Measurements from ENCODE around the gene TEX22. TPM values are rescaled to one million over a fixed set of nuclear protein-coding genes. Genes with fewer than 3 reads are reported as not detected.

TEX22 gene
- total RNA-seq, 1 donor from 2014 or later, result not detected

DNA sequence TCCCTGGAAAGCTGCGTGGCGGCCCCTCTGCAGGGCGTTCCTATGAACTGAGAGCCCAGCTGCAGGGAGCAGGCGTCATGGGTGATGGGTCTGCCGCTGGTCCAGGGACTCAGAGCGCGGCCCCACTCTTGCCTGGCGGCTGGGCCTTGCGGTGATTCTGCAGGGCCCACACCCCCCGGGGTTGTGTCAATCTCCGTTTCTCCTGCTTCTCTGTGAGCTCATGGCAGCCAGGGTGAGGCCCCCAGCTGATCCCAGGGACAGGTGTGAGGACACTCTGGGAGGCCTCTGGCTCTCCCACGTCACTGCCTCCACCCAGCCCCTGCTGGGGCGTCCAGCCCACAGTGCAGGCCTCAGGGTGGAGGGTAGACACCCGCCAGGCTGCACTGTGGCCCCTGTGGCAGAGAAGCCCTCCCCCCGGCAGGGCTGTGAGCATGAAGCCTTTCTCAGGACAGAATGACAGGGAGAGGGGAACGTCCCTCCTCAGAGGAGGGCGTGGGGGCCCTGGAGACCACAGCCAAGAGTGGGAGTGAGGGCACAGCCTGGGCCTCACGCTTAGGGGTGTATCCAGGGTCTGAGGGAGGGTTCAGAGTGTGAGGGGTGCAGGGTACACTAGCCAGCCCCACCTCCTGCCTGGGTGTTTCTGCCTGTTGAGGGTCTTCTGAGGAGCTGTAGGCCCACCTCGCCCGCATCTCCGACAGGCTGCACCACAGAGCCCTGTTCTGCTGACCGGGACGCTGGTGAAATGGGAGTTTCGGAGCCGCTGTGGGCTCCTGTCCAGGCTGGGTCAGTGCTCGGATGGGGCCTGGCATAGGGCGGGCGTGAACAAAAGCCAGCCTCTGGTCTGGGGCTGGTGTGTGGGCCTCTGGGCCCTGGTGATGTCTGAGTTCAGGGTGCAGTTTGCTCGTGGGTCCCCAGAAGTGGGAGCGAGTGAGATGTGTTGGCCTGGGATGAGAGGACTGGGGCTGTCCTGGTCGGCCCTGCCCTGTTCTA, 49.6 kb downstream of the TEX22 start:
- H3K4me2 ChIP-seq, result no peak overlapping the region
- no peaks in the 10 kb centered on the region for H3F3A ChIP-seq (ENCODE audit: low read depth)
- H3K4me3 ChIP-seq, result no peak overlapping the region
- H4K20me1 ChIP-seq (ENCODE audit: low read depth), result peaks cover 53% of the 10 kb centered on the region
- H3K79me2 ChIP-seq (ENCODE audit: low read depth), result peaks cover 16% of the 10 kb centered on the region
- H3K27ac ChIP-seq, result no peak overlapping the region
- no peak overlapping the region for H3K4me3 Mint-ChIP-seq
- H3K9ac ChIP-seq, result no peak overlapping the region
- H3K9me3 Mint-ChIP-seq, result no peaks in the 10 kb centered on the region
- peaks cover 2% of the 10 kb centered on the region for H3K27me3 Mint-ChIP-seq (ENCODE audit: insufficient read depth, low read depth)
- no peaks in the 10 kb centered on the region for H3K4me1 ChIP-seq
- no peak for TF ChIP-seq EZH2 (IDR thresholded peaks at IDR 0.05)
- TF ChIP-seq EZH2phosphoT487 (IDR thresholded peaks at IDR 0.05), result no peak
- TF ChIP-seq, protein P1, sequence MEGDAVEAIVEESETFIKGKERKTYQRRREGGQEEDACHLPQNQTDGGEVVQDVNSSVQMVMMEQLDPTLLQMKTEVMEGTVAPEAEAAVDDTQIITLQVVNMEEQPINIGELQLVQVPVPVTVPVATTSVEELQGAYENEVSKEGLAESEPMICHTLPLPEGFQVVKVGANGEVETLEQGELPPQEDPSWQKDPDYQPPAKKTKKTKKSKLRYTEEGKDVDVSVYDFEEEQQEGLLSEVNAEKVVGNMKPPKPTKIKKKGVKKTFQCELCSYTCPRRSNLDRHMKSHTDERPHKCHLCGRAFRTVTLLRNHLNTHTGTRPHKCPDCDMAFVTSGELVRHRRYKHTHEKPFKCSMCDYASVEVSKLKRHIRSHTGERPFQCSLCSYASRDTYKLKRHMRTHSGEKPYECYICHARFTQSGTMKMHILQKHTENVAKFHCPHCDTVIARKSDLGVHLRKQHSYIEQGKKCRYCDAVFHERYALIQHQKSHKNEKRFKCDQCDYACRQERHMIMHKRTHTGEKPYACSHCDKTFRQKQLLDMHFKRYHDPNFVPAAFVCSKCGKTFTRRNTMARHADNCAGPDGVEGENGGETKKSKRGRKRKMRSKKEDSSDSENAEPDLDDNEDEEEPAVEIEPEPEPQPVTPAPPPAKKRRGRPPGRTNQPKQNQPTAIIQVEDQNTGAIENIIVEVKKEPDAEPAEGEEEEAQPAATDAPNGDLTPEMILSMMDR (IDR thresholded peaks at IDR 0.05), result no peak
- H3K36me3 Mint-ChIP-seq, result peaks cover 4% of the 10 kb centered on the region
- H3K27me3 ChIP-seq, result no peaks in the 10 kb centered on the region
- no peak overlapping the region for H3K27ac Mint-ChIP-seq
- no peaks in the 10 kb centered on the region for H3K36me3 ChIP-seq
- DNase-seq (ENCODE audit: low spot score), result no peak
- no peaks in the 10 kb centered on the region for H3K4me1 Mint-ChIP-seq
- H3K9me3 ChIP-seq (ENCODE audit: low read depth), result no peaks in the 10 kb centered on the region
- no peak overlapping the region for H2AFZ ChIP-seq (replicated peaks)

DNA sequence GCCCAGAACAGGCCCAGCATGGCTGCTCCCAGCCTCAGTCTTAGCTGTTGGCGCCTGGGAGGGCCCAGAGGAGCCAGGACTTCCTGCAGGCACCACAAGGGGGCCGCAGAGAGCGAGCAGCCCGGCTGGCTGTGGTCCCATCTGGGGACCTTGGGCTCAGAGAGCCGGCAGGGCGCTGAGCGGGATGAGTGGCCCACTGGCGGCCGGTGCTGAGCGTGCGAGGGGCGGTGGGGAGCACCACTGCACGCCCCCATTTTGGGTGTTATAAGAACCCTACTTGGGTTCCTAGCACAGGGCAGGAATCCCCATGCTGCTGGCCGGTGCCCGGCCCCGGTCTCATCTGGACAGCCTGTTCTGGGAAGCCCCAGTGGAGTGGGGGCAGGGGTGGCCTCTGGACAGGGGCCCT, 50.4 kb downstream of the TEX22 start:
- H3K27me3 Mint-ChIP-seq (ENCODE audit: insufficient read depth, low read depth), result peaks cover 2% of the 10 kb centered on the region
- H3K36me3 ChIP-seq, result no peaks in the 10 kb centered on the region

DNA sequence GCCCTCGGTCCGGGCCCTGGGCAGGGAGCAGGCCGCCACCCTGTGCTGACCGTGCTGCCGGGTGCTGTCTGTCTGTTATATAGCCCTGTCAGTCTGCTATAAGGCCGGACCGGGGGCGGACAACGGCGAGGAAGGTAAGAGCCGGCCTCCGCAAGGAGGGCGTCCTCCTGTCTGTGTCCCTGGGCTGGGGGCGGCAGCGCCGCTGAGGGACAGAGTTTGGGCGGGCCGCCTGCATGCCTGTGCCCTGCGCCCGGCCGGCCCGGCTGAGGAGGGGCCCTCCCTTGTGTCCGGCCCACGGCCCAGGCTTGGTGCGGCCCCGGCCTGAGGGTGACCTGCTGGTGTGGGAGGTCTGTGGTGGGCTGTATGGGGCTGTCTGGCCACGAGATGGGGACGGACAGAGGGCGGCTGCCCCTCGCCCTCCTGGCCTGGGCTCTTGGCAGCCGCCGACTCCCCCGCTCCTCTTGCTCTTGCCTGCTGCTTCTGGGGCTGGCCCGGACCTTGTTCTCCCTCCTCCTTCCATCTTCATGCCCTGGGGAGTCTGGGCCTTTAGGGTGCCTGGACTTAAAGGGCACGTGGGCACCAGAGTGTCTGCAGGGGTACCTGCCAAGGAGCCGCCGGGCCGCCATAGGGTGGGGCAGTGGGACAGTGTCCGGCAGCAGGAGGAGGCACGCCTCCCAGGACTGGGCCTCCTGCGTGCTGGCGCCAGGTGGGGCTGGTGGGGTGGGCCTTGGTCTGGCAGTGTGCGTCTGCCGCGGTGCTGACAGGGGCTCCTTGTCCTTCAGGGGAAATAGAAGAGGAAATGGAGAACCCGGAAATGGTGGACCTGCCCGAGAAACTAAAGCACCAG, 51.2 kb downstream of the TEX22 start:
- Mint-ChIP-seq H3K9me3 (no peaks in the 10 kb centered on the region), H3K4me3 (no peak overlapping the region), H3K27ac (no peak overlapping the region), H3K4me1 (no peaks in the 10 kb centered on the region), H3K27me3 (ENCODE audit: insufficient read depth, low read depth) (peaks cover 2% of the 10 kb centered on the region), H3K36me3 (peaks cover 6% of the 10 kb centered on the region)
- H3K36me3 ChIP-seq, result no peaks in the 10 kb centered on the region
- no peaks in the 10 kb centered on the region for H3K4me1 ChIP-seq
- H3K9me3 ChIP-seq (ENCODE audit: low read depth), result no peaks in the 10 kb centered on the region
- H4K20me1 ChIP-seq (ENCODE audit: low read depth), result peaks cover 50% of the 10 kb centered on the region
- no peak overlapping the region for H3K9ac ChIP-seq
- DNase-seq (ENCODE audit: low spot score), result no peak
- no peaks in the 10 kb centered on the region for H3F3A ChIP-seq (ENCODE audit: low read depth)
- no peak overlapping the region for H3K27ac ChIP-seq
- H3K4me3 ChIP-seq, result no peak overlapping the region
- TF ChIP-seq, protein P1 (IDR thresholded peaks at IDR 0.05), result no peak
- H3K27me3 ChIP-seq, result no peaks in the 10 kb centered on the region
- no peak overlapping the region for H2AFZ ChIP-seq (replicated peaks)
- no peak overlapping the region for H3K4me2 ChIP-seq
- peaks cover 16% of the 10 kb centered on the region for H3K79me2 ChIP-seq (ENCODE audit: low read depth)

More for the DNA sequence above, 50.4 kb downstream of the TEX22 start:
- Mint-ChIP-seq H3K36me3 (peaks cover 6% of the 10 kb centered on the region), H3K4me3 (no peak overlapping the region), H3K27ac (no peak overlapping the region), H3K4me1 (no peaks in the 10 kb centered on the region), H3K9me3 (no peaks in the 10 kb centered on the region)
- peak; percentile 70 for DNase-seq (ENCODE audit: low spot score)
- H3K79me2 ChIP-seq (ENCODE audit: low read depth), result peaks cover 16% of the 10 kb centered on the region
- no peak overlapping the region for H3K4me2 ChIP-seq
- H3K9ac ChIP-seq, result no peak overlapping the region
- no peak overlapping the region for H3K27ac ChIP-seq
- peaks cover 53% of the 10 kb centered on the region for H4K20me1 ChIP-seq (ENCODE audit: low read depth)
- H3K4me1 ChIP-seq, result no peaks in the 10 kb centered on the region
- TF ChIP-seq EZH2phosphoT487 (IDR thresholded peaks at IDR 0.05), result no peak
- TF ChIP-seq, protein P1 (IDR thresholded peaks at IDR 0.05), result peak; percentile 73
- H3F3A ChIP-seq (ENCODE audit: low read depth), result no peaks in the 10 kb centered on the region
- no peak overlapping the region for H3K4me3 ChIP-seq
- no peaks in the 10 kb centered on the region for H3K9me3 ChIP-seq (ENCODE audit: low read depth)
- no peak overlapping the region for H2AFZ ChIP-seq (replicated peaks)
- H3K27me3 ChIP-seq, result no peaks in the 10 kb centered on the region

Measured in neural progenitor cell (in vitro differentiated cells).